Lower lobe of right lung (tissue), 2 donors: ENCODE measurements around the gene PI16. TPM values are rescaled to one million over a fixed set of nuclear protein-coding genes. Genes with fewer than 3 reads are reported as not detected.

Experiments used
- ATAC-seq, 2 donors: fragments of 200-7000 bp; cut with Tn5 transposase; one replicate each; pipeline ENCODE4 v1.9.1; 2020 to 2022; ENCODE audit warnings: mild to moderate bottlenecking in 2 of 2, moderate library complexity in 2 of 2
- DNase-seq: peaks from one replicate; pipeline ENCODE4 v3.0.0-alpha.2; 2020
- H3K27ac ChIP-seq: fragments of 200-600 bp; one replicate; pipeline ENCODE4 v1.8.0; 2022
- H3K27me3 ChIP-seq: fragments of 200-600 bp; one replicate; pipeline ENCODE4 v1.8.0; 2022; ENCODE audit warnings: low read depth
- H3K36me3 ChIP-seq: fragments of 200-600 bp; one replicate; pipeline ENCODE4 v1.8.0; 2022; ENCODE audit warnings: mild to moderate bottlenecking
- H3K4me1 ChIP-seq: fragments of 200-600 bp; one replicate; pipeline ENCODE4 v1.8.0; 2022
- H3K4me3 ChIP-seq: fragments of 200-600 bp; one replicate; pipeline ENCODE4 v1.8.0; 2022; ENCODE audit warnings: mild to moderate bottlenecking
- H3K9me3 ChIP-seq: fragments of 200-600 bp; one replicate; pipeline ENCODE4 v1.8.0; 2022
- intact Hi-C: fragments of 100-400 bp; cut with DNase I; formaldehyde crosslinking; loops from one replicate; pipeline ENCODE4 v1.11.0; 2022
- total RNA-seq: library from RNA; stranded (reverse); fragmentation: NEBNext Ultra II Directional; extraction: Animal tissue kit (Norgen Biotek cat#: 25700); gene quantifications from one replicate; pipeline ENCODE4 v1.2.1, GENCODE V29; 2021
- TF ChIP-seq, protein P1 (sequence below): fragments of 200-600 bp; IDR thresholded peaks from one replicate; pipeline ENCODE4 v1.8.0; 2022; ENCODE audit warnings: antibody characterized with exemption, mild to moderate bottlenecking
- donor health status: DM: no; HTN: yes; CAD: no; lungs with severe emphysema.

PI16 gene
- total RNA-seq, 1 donor from 2014 or later, result 11.9 TPM

DNA sequence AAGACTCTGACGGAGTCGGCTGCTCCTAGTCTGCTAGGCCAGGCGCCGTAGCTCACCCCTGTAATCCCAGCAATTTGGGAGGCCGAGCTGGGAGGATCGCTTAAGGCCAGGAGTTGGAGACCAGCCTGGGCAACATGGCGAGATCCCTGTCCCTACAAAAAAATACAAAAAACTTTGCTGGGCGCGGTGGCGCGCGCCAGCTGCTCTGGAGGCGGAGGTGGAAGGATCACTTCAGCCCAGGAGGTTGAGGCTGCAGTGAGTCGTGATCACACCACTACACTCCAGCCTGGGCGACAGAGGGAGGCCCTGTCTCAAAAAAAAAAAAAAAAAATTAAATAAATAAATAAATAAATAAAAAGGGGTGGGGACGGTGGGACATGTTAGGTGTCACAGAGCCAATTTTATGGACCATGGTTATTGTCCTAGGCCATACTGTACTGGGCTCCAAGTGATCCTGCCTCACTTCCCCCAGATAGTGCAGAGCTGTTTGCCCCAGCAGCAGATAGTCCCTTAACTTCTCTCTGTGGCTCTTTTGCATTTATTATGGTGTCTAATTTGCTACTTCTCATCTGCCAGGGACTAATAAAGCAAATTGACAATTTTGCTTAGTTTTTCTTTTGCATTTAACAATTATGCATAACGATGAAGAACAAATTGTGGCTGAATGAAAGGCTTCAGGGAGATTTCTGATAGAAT, 5.2 kb downstream of the PI16 start:
- H3K27ac ChIP-seq, result no peak overlapping the region
- no peaks in the 10 kb centered on the region for H3K36me3 ChIP-seq
- DNase-seq (no peak), ATAC-seq (no peak)
- no peaks in the 10 kb centered on the region for H3K27me3 ChIP-seq
- H3K9me3 ChIP-seq, result no peaks in the 10 kb centered on the region
- no peak overlapping the region for H3K4me3 ChIP-seq
- TF ChIP-seq, protein P1, sequence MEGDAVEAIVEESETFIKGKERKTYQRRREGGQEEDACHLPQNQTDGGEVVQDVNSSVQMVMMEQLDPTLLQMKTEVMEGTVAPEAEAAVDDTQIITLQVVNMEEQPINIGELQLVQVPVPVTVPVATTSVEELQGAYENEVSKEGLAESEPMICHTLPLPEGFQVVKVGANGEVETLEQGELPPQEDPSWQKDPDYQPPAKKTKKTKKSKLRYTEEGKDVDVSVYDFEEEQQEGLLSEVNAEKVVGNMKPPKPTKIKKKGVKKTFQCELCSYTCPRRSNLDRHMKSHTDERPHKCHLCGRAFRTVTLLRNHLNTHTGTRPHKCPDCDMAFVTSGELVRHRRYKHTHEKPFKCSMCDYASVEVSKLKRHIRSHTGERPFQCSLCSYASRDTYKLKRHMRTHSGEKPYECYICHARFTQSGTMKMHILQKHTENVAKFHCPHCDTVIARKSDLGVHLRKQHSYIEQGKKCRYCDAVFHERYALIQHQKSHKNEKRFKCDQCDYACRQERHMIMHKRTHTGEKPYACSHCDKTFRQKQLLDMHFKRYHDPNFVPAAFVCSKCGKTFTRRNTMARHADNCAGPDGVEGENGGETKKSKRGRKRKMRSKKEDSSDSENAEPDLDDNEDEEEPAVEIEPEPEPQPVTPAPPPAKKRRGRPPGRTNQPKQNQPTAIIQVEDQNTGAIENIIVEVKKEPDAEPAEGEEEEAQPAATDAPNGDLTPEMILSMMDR, result no peak
- H3K4me1 ChIP-seq, result peaks cover 17% of the 10 kb centered on the region
- intact Hi-C loops, result no loop called here

DNA sequence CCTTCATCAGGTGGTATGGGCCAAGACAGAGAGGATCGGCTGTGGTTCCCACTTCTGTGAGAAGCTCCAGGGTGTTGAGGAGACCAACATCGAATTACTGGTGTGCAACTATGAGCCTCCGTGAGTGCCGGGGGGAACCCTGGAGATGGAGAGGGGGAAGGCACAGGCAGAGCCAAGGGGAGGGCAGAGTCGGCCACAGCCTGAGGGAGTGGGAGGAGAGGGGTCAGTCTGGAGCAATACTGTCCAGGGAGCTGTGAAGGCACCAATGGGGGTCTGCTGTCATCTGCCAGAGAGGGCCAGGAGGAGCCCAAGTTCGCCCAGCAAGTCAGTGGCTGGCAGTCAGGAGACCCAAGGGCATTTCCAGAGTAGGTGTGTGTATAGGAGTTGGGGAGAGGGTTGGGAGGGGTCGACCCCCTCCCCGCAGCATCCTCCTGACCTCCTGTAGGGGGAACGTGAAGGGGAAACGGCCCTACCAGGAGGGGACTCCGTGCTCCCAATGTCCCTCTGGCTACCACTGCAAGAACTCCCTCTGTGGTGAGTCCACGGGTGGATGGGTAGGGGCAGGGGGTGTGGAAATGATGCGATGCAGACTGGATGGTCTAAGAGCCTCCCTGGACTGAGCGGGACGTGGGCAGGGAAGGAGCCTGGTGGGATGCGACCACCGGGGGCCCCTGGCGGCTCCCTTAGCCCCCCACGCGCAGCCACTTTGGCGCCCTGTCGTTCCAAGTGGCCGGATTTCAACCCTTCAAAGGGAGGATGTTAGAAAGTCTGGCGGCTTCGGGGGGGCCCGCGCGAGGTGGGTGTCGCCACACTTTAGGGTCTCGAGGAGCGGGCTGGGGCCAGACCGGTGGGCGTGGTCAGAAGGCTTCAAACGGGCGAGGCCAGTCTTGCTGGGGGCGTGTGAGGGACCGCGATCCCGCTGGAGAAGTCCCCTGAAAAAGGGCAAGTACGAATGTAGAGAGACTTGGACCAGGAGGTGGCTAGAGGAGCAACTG, 7.2 kb downstream of the PI16 start:
- Histone ChIP-seq H3K36me3 (peaks cover 2% of the 10 kb centered on the region), H3K4me3 (no peak overlapping the region), H3K9me3 (no peaks in the 10 kb centered on the region), H3K4me1 (peaks cover 13% of the 10 kb centered on the region), H3K27me3 (no peaks in the 10 kb centered on the region), H3K27ac (no peak overlapping the region)
- ATAC-seq (no peak), DNase-seq (no peak)
- TF ChIP-seq, protein P1, result no peak
- intact Hi-C loops, result no loop called here

DNA sequence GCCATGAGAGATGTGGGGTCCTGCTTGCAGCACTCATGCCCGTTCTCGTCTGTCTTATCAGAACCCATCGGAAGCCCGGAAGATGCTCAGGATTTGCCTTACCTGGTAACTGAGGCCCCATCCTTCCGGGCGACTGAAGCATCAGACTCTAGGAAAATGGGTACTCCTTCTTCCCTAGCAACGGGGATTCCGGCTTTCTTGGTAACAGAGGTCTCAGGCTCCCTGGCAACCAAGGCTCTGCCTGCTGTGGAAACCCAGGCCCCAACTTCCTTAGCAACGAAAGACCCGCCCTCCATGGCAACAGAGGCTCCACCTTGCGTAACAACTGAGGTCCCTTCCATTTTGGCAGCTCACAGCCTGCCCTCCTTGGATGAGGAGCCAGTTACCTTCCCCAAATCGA, 8.3 kb downstream of the PI16 start:
- Histone ChIP-seq H3K27ac (no peak overlapping the region), H3K4me3 (no peak overlapping the region), H3K9me3 (no peaks in the 10 kb centered on the region), H3K4me1 (peaks cover 13% of the 10 kb centered on the region), H3K36me3 (peaks cover 13% of the 10 kb centered on the region), H3K27me3 (no peaks in the 10 kb centered on the region)
- TF ChIP-seq, protein P1, result no peak
- DNase-seq (peak; percentile 84), ATAC-seq (peak; percentile 27 to 43)
- intact Hi-C loops, result no loop called here

DNA sequence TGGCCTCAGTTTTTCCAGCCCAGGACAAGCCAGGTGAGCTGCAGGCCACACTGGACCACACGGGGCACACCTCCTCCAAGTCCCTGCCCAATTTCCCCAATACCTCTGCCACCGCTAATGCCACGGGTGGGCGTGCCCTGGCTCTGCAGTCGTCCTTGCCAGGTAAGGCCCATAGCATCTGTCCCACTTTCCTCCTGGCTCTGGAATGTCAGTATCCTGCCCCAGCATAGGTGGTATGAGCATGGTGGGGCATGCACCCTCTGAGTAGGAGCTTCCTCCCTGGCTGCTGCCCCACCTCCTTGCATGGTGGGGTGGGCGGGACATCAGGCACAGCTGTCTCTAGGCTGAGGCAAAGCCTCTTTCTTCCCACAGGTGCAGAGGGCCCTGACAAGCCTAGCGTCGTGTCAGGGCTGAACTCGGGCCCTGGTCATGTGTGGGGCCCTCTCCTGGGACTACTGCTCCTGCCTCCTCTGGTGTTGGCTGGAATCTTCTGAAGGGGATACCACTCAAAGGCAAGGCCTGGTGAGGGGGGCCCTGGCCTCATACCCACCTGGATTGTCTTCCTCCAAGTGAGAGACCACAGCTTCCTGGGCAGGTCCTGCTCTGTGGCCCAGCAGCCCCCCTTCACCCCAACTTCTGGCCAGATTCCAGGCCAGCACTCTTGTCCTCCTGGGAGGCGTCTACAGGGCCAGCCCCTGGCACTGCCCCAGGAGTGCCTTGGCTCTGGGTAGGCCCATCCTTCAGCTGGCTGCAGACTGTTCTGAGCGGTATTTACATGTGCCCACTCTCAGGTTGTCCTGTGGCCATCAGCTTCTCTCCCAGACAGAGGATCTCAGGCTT, 9.1 kb downstream of the PI16 start:
- intact Hi-C loops, result no loop called here
- H3K9me3 ChIP-seq, result no peaks in the 10 kb centered on the region
- no peak overlapping the region for H3K4me3 ChIP-seq
- peaks cover 21% of the 10 kb centered on the region for H3K36me3 ChIP-seq
- no peaks in the 10 kb centered on the region for H3K27me3 ChIP-seq
- DNase-seq, result peak; percentile 69
- peak; percentile 32 to 62 for ATAC-seq
- H3K27ac ChIP-seq, result no peak overlapping the region
- TF ChIP-seq, protein P1, result no peak
- H3K4me1 ChIP-seq, result peaks cover 17% of the 10 kb centered on the region

DNA sequence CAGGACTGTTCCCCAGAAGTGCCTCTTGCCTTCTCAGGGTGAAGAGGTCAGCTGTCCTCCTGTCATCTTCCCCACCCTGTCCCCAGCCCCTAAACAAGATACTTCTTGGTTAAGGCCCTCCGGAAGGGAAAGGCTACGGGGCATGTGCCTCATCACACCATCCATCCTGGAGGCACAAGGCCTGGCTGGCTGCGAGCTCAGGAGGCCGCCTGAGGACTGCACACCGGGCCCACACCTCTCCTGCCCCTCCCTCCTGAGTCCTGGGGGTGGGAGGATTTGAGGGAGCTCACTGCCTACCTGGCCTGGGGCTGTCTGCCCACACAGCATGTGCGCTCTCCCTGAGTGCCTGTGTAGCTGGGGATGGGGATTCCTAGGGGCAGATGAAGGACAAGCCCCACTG, 9.8 kb downstream of the PI16 start:
- Histone ChIP-seq H3K36me3 (peaks cover 28% of the 10 kb centered on the region), H3K27ac (no peak overlapping the region), H3K4me1 (peaks cover 17% of the 10 kb centered on the region), H3K9me3 (no peaks in the 10 kb centered on the region), H3K27me3 (no peaks in the 10 kb centered on the region), H3K4me3 (no peak overlapping the region)
- intact Hi-C loops, result no loop called here
- DNase-seq, result no peak
- peak in 1 of 2 donors; percentile 2 for ATAC-seq
- TF ChIP-seq, protein P1, result no peak
